Activated CD4-positive, alpha-beta T cell treated with anti-CD3 and anti-CD28 coated beads for 36 hours (primary cell): ENCODE data around the gene NCAPG2. TPM values are rescaled to one million over a fixed set of nuclear protein-coding genes. Genes with fewer than 3 reads are reported as not detected.

Experiments used
- ATAC-seq: fragments of 200-7000 bp; cut with Tn5 transposase; one replicate; pipeline ENCODE4 v1.10.0; 2021; ENCODE audit warnings: mild to moderate bottlenecking, moderate library complexity
- CTCF ChIA-PET: fragments of 350-600 bp; sonication (Branson Sonifier 250); formaldehyde crosslinking; loops from one replicate; lab custom pipeline; 2021; ENCODE audit warnings: antibody characterized with exemption; lab: Charles Lee
- POLR2A ChIA-PET: fragments of 350-600 bp; sonication (Branson Sonifier 250); formaldehyde crosslinking; loops from one replicate; lab custom pipeline; 2021; ENCODE audit warnings: antibody characterized with exemption, inconsistent platforms; lab: Charles Lee
- DNase-seq: peaks from one replicate; pipeline ENCODE4 v3.0.0-alpha.2; 2020
- H3K27ac Mint-ChIP-seq: one replicate; pipeline ENCODE4 v1.8.0; 2021; ENCODE audit warnings: mixed read lengths
- H3K27me3 Mint-ChIP-seq: one replicate; pipeline ENCODE4 v1.8.0; 2021; ENCODE audit warnings: mixed read lengths
- H3K36me3 Mint-ChIP-seq: one replicate; pipeline ENCODE4 v1.8.0; 2021; ENCODE audit warnings: low read depth, mixed read lengths
- H3K4me1 Mint-ChIP-seq: one replicate; pipeline ENCODE4 v1.8.0; 2021; ENCODE audit warnings: mixed read lengths
- H3K4me3 Mint-ChIP-seq: one replicate; pipeline ENCODE4 v1.8.0; 2021; ENCODE audit warnings: mild to moderate bottlenecking, moderate library complexity, mixed read lengths
- H3K9me3 Mint-ChIP-seq: one replicate; pipeline ENCODE4 v1.8.0; 2021; ENCODE audit warnings: low read depth, mixed read lengths
- intact Hi-C, 2 experiments: fragments of 100-400 bp; cut with DNase I in 1 of 2; cut with micrococcal nuclease in 1 of 2; formaldehyde crosslinking; loops; one replicate each; pipeline versions ENCODE4 v1.14.2 to v1.15.1; 2022 to 2024; cut with DNase I, micrococcal nuclease
- total RNA-seq, 2 experiments: library from RNA; stranded (reverse); gene quantifications; one replicate each; pipeline ENCODE4 v1.2.3, GENCODE V29; 2021

Gene NCAPG2
- total RNA-seq, 2 experiments from 2014 or later, result 85.4 to 127 TPM

DNA sequence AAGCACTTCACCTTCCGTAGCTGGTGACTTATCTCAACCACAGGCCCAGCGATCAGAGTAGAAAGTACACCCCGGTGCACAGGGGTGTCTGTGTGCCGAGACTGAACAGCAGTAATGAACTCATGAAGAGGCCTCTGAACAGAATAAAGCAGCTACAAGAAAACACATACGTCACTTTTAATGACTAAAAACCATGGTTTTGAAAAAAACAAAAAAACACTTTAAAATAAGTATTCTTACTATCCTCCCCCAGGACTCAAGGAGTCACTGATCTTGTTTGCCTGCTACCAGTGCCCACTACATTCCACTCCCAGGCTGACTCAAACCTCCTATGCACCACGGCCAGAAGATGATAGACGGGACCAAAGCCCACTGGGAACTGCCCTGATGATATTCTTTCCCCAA lies 53.8 kb downstream of the NCAPG2 start:
- intact Hi-C loops, result no loop called here
- POLR2A ChIA-PET, result no interaction called here

DNA sequence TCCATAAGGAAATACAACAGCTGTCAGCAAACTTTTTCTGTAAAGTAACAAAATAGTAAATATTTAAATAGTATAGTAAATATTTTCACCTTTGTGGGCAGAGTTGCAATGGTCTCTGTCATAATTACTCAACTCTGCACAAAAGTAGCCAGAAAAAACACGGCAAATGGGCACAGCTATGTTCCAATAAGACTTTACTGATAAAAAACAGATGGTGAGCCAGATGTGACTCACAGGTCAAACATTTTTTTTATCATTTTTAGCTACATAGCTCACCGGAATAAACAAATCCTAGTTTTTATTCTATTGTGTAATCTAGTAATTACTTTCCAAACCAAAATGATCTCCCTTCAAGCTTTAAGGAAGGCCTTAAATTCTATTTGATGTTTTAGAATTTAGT lies 55.3 kb downstream of the NCAPG2 start:
- ATAC-seq, result no peak
- Mint-ChIP-seq H3K4me3 (no peak overlapping the region), H3K36me3 (peaks cover 68% of the 10 kb centered on the region), H3K27me3 (no peaks in the 10 kb centered on the region), H3K4me1 (peaks cover 9% of the 10 kb centered on the region), H3K27ac (no peak overlapping the region), H3K9me3 (peaks cover 2% of the 10 kb centered on the region)
- ChIA-PET CTCF (interaction anchor here (0.6 kb wide), 1 partner anchor 293 kb away, joined by 3 read pairs; no protein-coding TSS in a partner anchor), POLR2A (no interaction called here)
- no peak for DNase-seq
- intact Hi-C loops, result no loop called here

More for the DNA sequence above, 53.8 kb downstream of the NCAPG2 start:
- ATAC-seq (peak; percentile 80), DNase-seq (peak; percentile 42)
- H3K4me1 Mint-ChIP-seq, result peaks cover 19% of the 10 kb centered on the region
- H3K27me3 Mint-ChIP-seq, result no peaks in the 10 kb centered on the region
- H3K36me3 Mint-ChIP-seq, result peaks cover 66% of the 10 kb centered on the region
- no peak overlapping the region for H3K4me3 Mint-ChIP-seq
- peak overlapping the region; percentile 68 for H3K27ac Mint-ChIP-seq
- peaks cover 2% of the 10 kb centered on the region for H3K9me3 Mint-ChIP-seq
- CTCF ChIA-PET, result interaction anchor here (1.0 to 2.1 kb wide), 2 partner anchors 13 to 25 kb away, joined by 5 read pairs; no protein-coding TSS in a partner anchor

GRCh38 chr7:158648787-158649186 lies 55.8 kb downstream of the NCAPG2 start:
- Mint-ChIP-seq H3K27ac (no peak overlapping the region), H3K4me1 (peaks cover 9% of the 10 kb centered on the region), H3K9me3 (peaks cover 2% of the 10 kb centered on the region), H3K4me3 (no peak overlapping the region), H3K36me3 (peaks cover 68% of the 10 kb centered on the region), H3K27me3 (no peaks in the 10 kb centered on the region)
- CTCF ChIA-PET, result interaction anchor here (0.6 kb wide), 1 partner anchor 294 kb away, joined by 3 read pairs; no protein-coding TSS in a partner anchor
- POLR2A ChIA-PET, result no interaction called here
- ATAC-seq, result no peak
- no peak for DNase-seq
- intact Hi-C loops, result no loop called here

DNA sequence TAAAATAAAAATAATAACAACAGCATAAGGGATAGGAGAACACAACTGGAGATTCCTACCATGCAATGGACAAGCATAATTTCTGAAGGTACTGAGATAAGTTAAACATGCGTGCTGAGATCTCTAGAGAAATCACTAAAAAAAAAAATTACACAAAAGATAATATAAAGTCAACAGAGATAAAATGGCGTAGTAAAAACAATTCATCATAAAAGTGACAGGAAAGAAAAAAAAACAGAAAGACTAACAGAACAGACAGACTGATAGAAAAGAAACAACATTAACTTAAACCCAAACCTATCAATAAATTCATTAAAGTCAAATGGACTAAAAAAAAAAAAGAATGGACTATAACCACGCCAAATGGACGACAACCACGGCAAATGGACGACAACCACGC lies 56.4 kb downstream of the NCAPG2 start:
- no peak for DNase-seq
- Mint-ChIP-seq H3K9me3 (peaks cover 2% of the 10 kb centered on the region), H3K27me3 (no peaks in the 10 kb centered on the region), H3K4me1 (peaks cover 9% of the 10 kb centered on the region), H3K36me3 (peaks cover 68% of the 10 kb centered on the region), H3K4me3 (no peak overlapping the region), H3K27ac (no peak overlapping the region)
- CTCF ChIA-PET, result interaction anchor here (1.0 kb wide), 1 partner anchor 8 kb away, joined by 3 read pairs; no protein-coding TSS in a partner anchor
- no peak for ATAC-seq
- POLR2A ChIA-PET, result no interaction called here
- intact Hi-C loops, result no loop called here

DNA sequence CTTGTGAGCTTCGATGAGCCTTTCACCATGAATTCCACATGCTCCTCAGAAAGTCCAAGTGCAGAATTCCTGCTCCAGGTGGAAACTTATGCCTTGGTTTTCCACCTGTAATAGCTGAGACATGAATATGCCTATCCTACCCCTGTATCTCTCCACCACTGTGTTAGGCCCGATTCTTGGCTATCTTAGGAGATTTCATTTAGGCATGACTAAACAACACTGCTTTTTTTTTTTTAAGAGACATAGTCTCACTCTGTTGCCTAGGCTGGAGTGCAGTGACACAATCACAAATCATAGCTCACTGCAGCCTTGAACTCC lies 57.2 kb downstream of the NCAPG2 start:
- ChIA-PET CTCF (interaction anchor here (1.0 to 1.2 kb wide), 3 partner anchors 9 to 23 kb away, joined by 3 to 6 read pairs (median 3); no protein-coding TSS in a partner anchor), POLR2A (no interaction called here)
- DNase-seq (no peak), ATAC-seq (no peak)
- H3K36me3 Mint-ChIP-seq, result peaks cover 67% of the 10 kb centered on the region
- H3K4me3 Mint-ChIP-seq, result no peak overlapping the region
- H3K4me1 Mint-ChIP-seq, result peaks cover 9% of the 10 kb centered on the region
- H3K9me3 Mint-ChIP-seq, result peaks cover 2% of the 10 kb centered on the region
- H3K27me3 Mint-ChIP-seq, result no peaks in the 10 kb centered on the region
- intact Hi-C loops, result no loop called here
- H3K27ac Mint-ChIP-seq, result no peak overlapping the region

DNA sequence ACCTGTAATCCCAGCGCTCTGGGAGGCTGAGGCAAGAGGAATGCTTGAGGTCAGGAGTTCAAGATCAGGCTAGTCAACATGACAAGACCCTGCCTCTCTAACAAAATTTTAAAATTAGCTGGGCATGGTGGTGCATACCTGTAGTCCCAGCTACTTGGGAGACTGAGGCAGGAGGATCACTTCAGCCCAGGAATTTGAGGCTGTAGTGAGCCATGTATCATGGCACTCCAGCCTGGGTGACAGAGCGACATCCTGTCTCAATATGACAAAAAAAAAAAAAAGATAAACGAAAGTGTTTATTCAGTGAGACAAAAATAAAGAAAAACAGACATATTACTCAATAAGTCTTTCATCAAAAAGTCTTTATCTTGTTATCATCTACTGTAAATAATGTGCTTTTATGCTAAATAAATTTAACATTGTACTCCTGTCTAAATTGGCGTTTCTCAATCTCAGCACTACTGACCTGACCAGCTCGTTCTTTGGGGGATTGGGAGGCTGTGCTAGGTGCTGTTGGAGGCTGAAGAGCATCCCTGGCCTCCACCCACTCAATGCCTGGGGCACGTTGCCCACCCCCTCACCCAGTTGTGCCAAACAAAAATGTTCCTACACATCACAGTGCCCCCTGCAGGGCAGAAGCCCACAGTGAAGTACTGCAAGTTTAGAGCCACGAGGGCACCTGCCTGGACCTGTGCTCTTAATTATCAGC lies 57.7 kb downstream of the NCAPG2 start:
- no peaks in the 10 kb centered on the region for H3K27me3 Mint-ChIP-seq
- no peak overlapping the region for H3K4me3 Mint-ChIP-seq
- peaks cover 2% of the 10 kb centered on the region for H3K9me3 Mint-ChIP-seq
- peaks cover 66% of the 10 kb centered on the region for H3K36me3 Mint-ChIP-seq
- ChIA-PET POLR2A (no interaction called here), CTCF (interaction anchor here (0.8 to 1.3 kb wide), 5 partner anchors 9 to 33 kb away, joined by 3 to 6 read pairs (median 3); no protein-coding TSS in a partner anchor)
- DNase-seq (peak; percentile 58), ATAC-seq (peak; percentile 37)
- intact Hi-C loops, result no loop called here
- no peak overlapping the region for H3K27ac Mint-ChIP-seq
- peaks cover 6% of the 10 kb centered on the region for H3K4me1 Mint-ChIP-seq

GRCh38 chr7:158645842-158646241 lies 58.8 kb downstream of the NCAPG2 start:
- no peak overlapping the region for H3K27ac Mint-ChIP-seq
- POLR2A ChIA-PET, result no interaction called here
- H3K4me3 Mint-ChIP-seq, result no peak overlapping the region
- no peaks in the 10 kb centered on the region for H3K4me1 Mint-ChIP-seq
- H3K27me3 Mint-ChIP-seq, result no peaks in the 10 kb centered on the region
- peaks cover 65% of the 10 kb centered on the region for H3K36me3 Mint-ChIP-seq
- ATAC-seq (no peak), DNase-seq (no peak)
- CTCF ChIA-PET, result interaction anchor here (1.3 kb wide), 2 partner anchors 9 to 32 kb away, joined by 3 to 4 read pairs; no protein-coding TSS in a partner anchor
- H3K9me3 Mint-ChIP-seq, result peaks cover 2% of the 10 kb centered on the region
- intact Hi-C loops, result no loop called here

DNA sequence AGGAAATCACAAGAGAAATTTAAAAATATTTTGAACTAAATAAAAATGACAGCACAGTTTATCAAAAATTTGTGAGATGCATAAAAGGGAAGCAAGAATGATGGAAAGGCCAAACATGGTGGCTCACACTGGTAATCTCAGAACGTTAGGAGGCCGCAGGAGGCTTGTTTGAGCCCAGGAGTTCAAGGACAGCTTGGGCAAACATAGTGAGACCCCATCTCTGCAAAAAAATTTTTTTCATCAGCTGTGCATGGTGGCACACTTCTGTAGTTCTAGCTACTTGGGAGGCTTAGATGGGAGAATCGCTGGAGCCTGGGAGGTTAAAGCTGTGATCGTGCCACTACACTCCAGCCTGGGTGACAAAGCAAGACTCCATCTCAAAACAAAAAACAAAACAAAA lies 62.5 kb downstream of the NCAPG2 start:
- no peaks in the 10 kb centered on the region for H3K27me3 Mint-ChIP-seq
- H3K4me3 Mint-ChIP-seq, result no peak overlapping the region
- H3K4me1 Mint-ChIP-seq, result no peaks in the 10 kb centered on the region
- DNase-seq, result no peak
- H3K27ac Mint-ChIP-seq, result no peak overlapping the region
- no peak for ATAC-seq
- intact Hi-C loops, result no loop called here
- ChIA-PET CTCF (no interaction called here), POLR2A (no interaction called here)
- H3K36me3 Mint-ChIP-seq, result peaks cover 69% of the 10 kb centered on the region
- no peaks in the 10 kb centered on the region for H3K9me3 Mint-ChIP-seq

- CTCF ChIA-PET, result interaction anchor here (1.0 kb wide), 1 partner anchor 9 kb away, joined by 3 read pairs; no protein-coding TSS in a partner anchor
- Mint-ChIP-seq H3K27me3 (no peaks in the 10 kb centered on the region), H3K4me3 (no peak overlapping the region)
Observed at GRCh38 chr7:158638001-158638400, 66.6 kb downstream of the NCAPG2 start.

GRCh38 chr7:158633055-158633956 lies 71.3 kb downstream of the NCAPG2 start:
- Mint-ChIP-seq H3K27me3 (no peaks in the 10 kb centered on the region), H3K4me1 (no peaks in the 10 kb centered on the region), H3K27ac (no peak overlapping the region), H3K4me3 (no peak overlapping the region), H3K9me3 (no peaks in the 10 kb centered on the region), H3K36me3 (peaks cover 46% of the 10 kb centered on the region)
- intact Hi-C loops, result no loop called here
- ChIA-PET POLR2A (no interaction called here), CTCF (interaction anchor here (0.7 to 1.1 kb wide), 2 partner anchors 22 to 586 kb away, joined by 3 to 4 read pairs; no protein-coding TSS in a partner anchor)
- DNase-seq (peak; percentile 21), ATAC-seq (peak; percentile 81)

More at GRCh38 chr7:158638001-158638400, 66.6 kb downstream of the NCAPG2 start:
- DNase-seq (no peak), ATAC-seq (no peak)
- intact Hi-C loops, result no loop called here
- no peak overlapping the region for H3K27ac Mint-ChIP-seq
- H3K9me3 Mint-ChIP-seq, result no peaks in the 10 kb centered on the region
- POLR2A ChIA-PET, result interaction anchor here (0.5 kb wide), 1 partner anchor 35 kb away, joined by 4 read pairs; no protein-coding TSS in a partner anchor
- H3K36me3 Mint-ChIP-seq, result peaks cover 54% of the 10 kb centered on the region
- H3K4me1 Mint-ChIP-seq, result no peaks in the 10 kb centered on the region

DNA sequence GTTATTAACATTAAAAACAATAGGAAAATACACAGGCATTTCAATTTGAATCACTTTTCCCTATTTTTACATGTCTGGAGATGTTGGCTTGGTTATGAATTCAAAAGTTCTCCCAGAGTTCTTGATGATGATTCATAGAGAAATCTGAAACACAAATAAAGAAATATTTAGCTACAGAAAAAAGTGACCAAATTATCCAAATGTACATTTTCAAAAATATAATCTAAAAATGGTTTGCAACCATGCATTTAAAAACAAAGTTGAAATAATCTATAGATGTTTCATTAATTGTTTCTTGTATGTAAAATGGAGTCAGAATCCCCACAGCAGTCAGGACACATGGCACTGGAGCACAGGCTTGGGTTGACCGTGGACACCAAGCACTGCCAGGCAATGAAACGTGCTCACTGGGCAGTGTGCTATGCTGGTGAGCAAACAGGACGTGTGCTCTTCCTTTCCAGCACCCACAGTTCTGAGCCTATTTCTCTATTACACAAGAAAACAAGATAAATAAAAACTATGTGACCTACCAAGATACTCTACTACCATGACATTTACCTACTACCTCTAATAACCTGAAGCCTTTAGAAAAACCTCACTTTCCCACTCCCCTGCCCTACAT lies 72.9 kb downstream of the NCAPG2 start:
- POLR2A ChIA-PET, result no interaction called here
- DNase-seq, result no peak
- Mint-ChIP-seq H3K4me1 (no peaks in the 10 kb centered on the region), H3K36me3 (peaks cover 45% of the 10 kb centered on the region), H3K27ac (no peak overlapping the region), H3K27me3 (no peaks in the 10 kb centered on the region), H3K4me3 (no peak overlapping the region), H3K9me3 (no peaks in the 10 kb centered on the region)
- CTCF ChIA-PET, result no interaction called here
- ATAC-seq, result no peak
- intact Hi-C loops, result no loop called here
